Measurements from ENCODE around the gene KRT2.

GRCh38 chr12:52647601-52648000, 4.4 kb downstream of the KRT2 start:
- TF ChIP-seq NR3C1 (CRISPR knock-in tag; conservative IDR thresholded peaks at IDR 0.05; ENCODE audit: low read depth) = no peak
- no peak for TF ChIP-seq MAX (CRISPR knock-in tag; IDR thresholded peaks at IDR 0.05)
- TF ChIP-seq ESRRA (CRISPR knock-in tag; IDR thresholded peaks at IDR 0.05; ENCODE audit: borderline replicate concordance) = no peak
- no peak for TF ChIP-seq CTCF (IDR thresholded peaks at IDR 0.05)
- TF ChIP-seq ZNF416 (CRISPR knock-in tag; IDR thresholded peaks at IDR 0.05) = no peak
- TF ChIP-seq RELA (CRISPR knock-in tag; IDR thresholded peaks at IDR 0.05; ENCODE audit: borderline replicate concordance) = no peak
- no peak for TF ChIP-seq E2F1 (CRISPR knock-in tag; IDR thresholded peaks at IDR 0.05)
- no peak for TF ChIP-seq CREM (CRISPR knock-in tag; IDR thresholded peaks at IDR 0.05)
- no peak for TF ChIP-seq TEAD4 (CRISPR knock-in tag; IDR thresholded peaks at IDR 0.05)
